MM.1S (cell line): ENCODE results near the gene GATA2.

Experiments used
- CTCF ChIP-seq: fragments of 300-600 bp; sonication (generic); IDR thresholded peaks from 2 replicates; pipeline ENCODE4 v1.5.1; 2016; ENCODE audit warnings: antibody characterized with exemption, low read length, mixed read lengths
- EZH2 ChIP-seq: fragments of 300-600 bp; sonication (generic); optimal IDR thresholded peaks from 2 replicates; pipeline ENCODE3; 2017; ENCODE audit warnings: low read depth, mild to moderate bottlenecking, antibody characterized with exemption, low read length, mixed read lengths

GRCh38 chr3:128537091-128537703, 44.2 kb upstream of the GATA2 start:
- TF ChIP-seq CTCF (no peak), EZH2 (no peak)
